Endothelial cell (in vitro differentiated cells): ENCODE measurements around the gene SHQ1. TPM values are rescaled to one million over a fixed set of nuclear protein-coding genes. Genes with fewer than 3 reads are reported as not detected.

ENCODE experiments used
- DNase-seq: peaks from one replicate; pipeline ENCODE4 v3.0.0; 2021; ENCODE audit warnings: low spot score
- H3K27ac Mint-ChIP-seq: one replicate; pipeline ENCODE4 v1.8.0; 2021; ENCODE audit warnings: mixed read lengths, inconsistent platforms; ENCODE audit not compliant: unreplicated experiment
- H3K27me3 Mint-ChIP-seq: one replicate; pipeline ENCODE4 v1.8.0; 2021; ENCODE audit warnings: mild to moderate bottlenecking, moderate library complexity, mixed read lengths, inconsistent platforms; ENCODE audit not compliant: unreplicated experiment
- H3K36me3 Mint-ChIP-seq: one replicate; pipeline ENCODE4 v1.8.0; 2021; ENCODE audit warnings: mild to moderate bottlenecking, low read depth, mixed read lengths, inconsistent platforms; ENCODE audit not compliant: unreplicated experiment
- H3K4me1 Mint-ChIP-seq: one replicate; pipeline ENCODE4 v1.8.0; 2021; ENCODE audit warnings: mild to moderate bottlenecking, mixed read lengths, inconsistent platforms; ENCODE audit not compliant: unreplicated experiment
- H3K4me3 Mint-ChIP-seq: one replicate; pipeline ENCODE4 v1.8.0; 2021; ENCODE audit warnings: mild to moderate bottlenecking, mixed read lengths, inconsistent platforms; ENCODE audit not compliant: unreplicated experiment
- H3K9me3 Mint-ChIP-seq: one replicate; pipeline ENCODE4 v1.8.0; 2021; ENCODE audit warnings: mixed read lengths, inconsistent platforms; ENCODE audit not compliant: unreplicated experiment
- CTCF ChIP-seq: fragments of 200-600 bp; sonication (generic); IDR thresholded peaks from one replicate; pipeline ENCODE4 v1.5.0; 2021; ENCODE audit warnings: antibody characterized with exemption; ENCODE audit not compliant: unreplicated experiment
- total RNA-seq: library from RNA; stranded (reverse); fragmentation: NEBNext Ultra II Directional; extraction: Animal tissue kit (Norgen Biotek cat#: 25700); gene quantifications from one replicate; pipeline ENCODE4 v1.2.1, GENCODE V29; 2021; ENCODE audit not compliant: unreplicated experiment

Gene SHQ1
- total RNA-seq, 1 donor from 2014 or later, result 26.9 TPM

GRCh38 chr3:72872183-72872582 lies 23.9 kb upstream of the SHQ1 start:
- no peaks in the 10 kb centered on the region for H3K9me3 Mint-ChIP-seq
- DNase-seq, result no peak
- H3K4me3 Mint-ChIP-seq, result no peak overlapping the region
- H3K27ac Mint-ChIP-seq, result no peak overlapping the region
- no peak for TF ChIP-seq CTCF
- H3K27me3 Mint-ChIP-seq, result no peaks in the 10 kb centered on the region
- no peaks in the 10 kb centered on the region for H3K4me1 Mint-ChIP-seq
- H3K36me3 Mint-ChIP-seq, result no peaks in the 10 kb centered on the region

GRCh38 chr3:72862314-72863090 lies 14.3 kb upstream of the SHQ1 start:
- no peak overlapping the region for H3K4me3 Mint-ChIP-seq
- no peaks in the 10 kb centered on the region for H3K4me1 Mint-ChIP-seq
- H3K27me3 Mint-ChIP-seq, result no peaks in the 10 kb centered on the region
- DNase-seq, result no peak
- no peak overlapping the region for H3K27ac Mint-ChIP-seq
- H3K9me3 Mint-ChIP-seq, result no peaks in the 10 kb centered on the region
- no peak for TF ChIP-seq CTCF
- H3K36me3 Mint-ChIP-seq, result no peaks in the 10 kb centered on the region

GRCh38 chr3:72860846-72861245 lies 12.6 kb upstream of the SHQ1 start:
- TF ChIP-seq CTCF, result no peak
- no peaks in the 10 kb centered on the region for H3K4me1 Mint-ChIP-seq

GRCh38 chr3:72860053-72860452 lies 11.8 kb upstream of the SHQ1 start:
- Mint-ChIP-seq H3K9me3 (no peaks in the 10 kb centered on the region), H3K27me3 (no peaks in the 10 kb centered on the region), H3K27ac (no peak overlapping the region), H3K4me1 (no peaks in the 10 kb centered on the region), H3K4me3 (no peak overlapping the region), H3K36me3 (no peaks in the 10 kb centered on the region)
- DNase-seq, result no peak
- no peak for TF ChIP-seq CTCF

More at GRCh38 chr3:72860846-72861245, 12.6 kb upstream of the SHQ1 start:
- no peaks in the 10 kb centered on the region for H3K36me3 Mint-ChIP-seq
- H3K4me3 Mint-ChIP-seq, result no peak overlapping the region
- H3K27me3 Mint-ChIP-seq, result no peaks in the 10 kb centered on the region
- no peaks in the 10 kb centered on the region for H3K9me3 Mint-ChIP-seq
- no peak for DNase-seq
- H3K27ac Mint-ChIP-seq, result no peak overlapping the region

- H3K36me3 Mint-ChIP-seq, result no peaks in the 10 kb centered on the region
- no peaks in the 10 kb centered on the region for H3K27me3 Mint-ChIP-seq
- no peaks in the 10 kb centered on the region for H3K4me1 Mint-ChIP-seq
- no peaks in the 10 kb centered on the region for H3K9me3 Mint-ChIP-seq
- no peak overlapping the region for H3K27ac Mint-ChIP-seq
- H3K4me3 Mint-ChIP-seq, result no peak overlapping the region
- TF ChIP-seq CTCF, result no peak
- DNase-seq, result no peak
Measured at GRCh38 chr3:72855001-72855400, 6.8 kb upstream of the SHQ1 start.
